Activated B cell treated with CpG ODN at 0.5 μM for 24 hours (primary cell): Measurements from ENCODE around the gene LRCH1. TPM values are rescaled to one million over a fixed set of nuclear protein-coding genes. Genes with fewer than 3 reads are reported as not detected.
A peak's percentile ranks its signal among the peaks of the same experiment; 100 is the strongest.

Source experiments
- ATAC-seq: fragments of 200-7000 bp; cut with Tn5 transposase; one replicate; pipeline ENCODE4 v1.10.0; 2021; ENCODE audit warnings: low read depth, mild to moderate bottlenecking, moderate library complexity
- CTCF ChIA-PET: fragments of 350-600 bp; sonication (Branson Sonifier 250); formaldehyde crosslinking; loops from one replicate; lab custom pipeline; 2021; ENCODE audit warnings: antibody characterized with exemption; lab: Charles Lee
- POLR2A ChIA-PET: fragments of 350-600 bp; sonication (Branson Sonifier 250); formaldehyde crosslinking; loops from one replicate; lab custom pipeline; 2021; ENCODE audit warnings: antibody characterized with exemption; lab: Charles Lee
- DNase-seq: peaks from one replicate; pipeline ENCODE4 v3.0.0; 2022
- H3K27ac Mint-ChIP-seq: one replicate; pipeline ENCODE4 v1.8.0; 2020; ENCODE audit warnings: mixed read lengths
- H3K27me3 Mint-ChIP-seq: one replicate; pipeline ENCODE4 v1.8.0; 2021; ENCODE audit warnings: mixed read lengths
- H3K36me3 Mint-ChIP-seq: one replicate; pipeline ENCODE4 v1.8.0; 2021; ENCODE audit warnings: low read depth, mixed read lengths
- H3K4me1 Mint-ChIP-seq: one replicate; pipeline ENCODE4 v1.8.0; 2021; ENCODE audit warnings: mixed read lengths
- H3K4me3 Mint-ChIP-seq: one replicate; pipeline ENCODE4 v1.8.0; 2020; ENCODE audit warnings: mild to moderate bottlenecking, mixed read lengths
- H3K9me3 Mint-ChIP-seq: one replicate; pipeline ENCODE4 v1.8.0; 2020; ENCODE audit warnings: mixed read lengths
- CTCF ChIP-seq: fragments of 200-600 bp; IDR thresholded peaks from one replicate; pipeline ENCODE4 v1.8.0; 2022; ENCODE audit warnings: antibody characterized with exemption, mild to moderate bottlenecking
- intact Hi-C: fragments of 100-400 bp; cut with micrococcal nuclease; formaldehyde crosslinking; loops from one replicate; pipeline ENCODE4 v1.15.1; 2024
- total RNA-seq: library from RNA; stranded (reverse); gene quantifications from 2 replicates; pipeline ENCODE4 v1.2.3, GENCODE V29; 2022

LRCH1 gene
- total RNA-seq, 1 donor from 2014 or later, result 46.3 TPM

- no peaks in the 10 kb centered on the region for H3K9me3 Mint-ChIP-seq
- no peak overlapping the region for H3K27ac Mint-ChIP-seq
- POLR2A ChIA-PET, result interaction anchor here (1.0 to 1.8 kb wide), 3 partner anchors 9 to 47 kb away, joined by 3 to 5 read pairs (median 5); no protein-coding TSS in a partner anchor
- intact Hi-C loops, result loop anchor here (5.0 kb wide), 1 partner anchor 33 kb away; no protein-coding TSS in a partner anchor
- no peak for TF ChIP-seq CTCF
- no peaks in the 10 kb centered on the region for H3K36me3 Mint-ChIP-seq
- H3K4me3 Mint-ChIP-seq, result no peak overlapping the region
- ATAC-seq (no peak), DNase-seq (no peak)
- CTCF ChIA-PET, result no interaction called here
- peaks cover 95% of the 10 kb centered on the region for H3K4me1 Mint-ChIP-seq
- no peaks in the 10 kb centered on the region for H3K27me3 Mint-ChIP-seq
Measured at GRCh38 chr13:46620029-46620428, 67.1 kb downstream of the LRCH1 start.

GRCh38 chr13:46620471-46620870, 67.5 kb downstream of the LRCH1 start:
- peak overlapping the region; percentile 42 for H3K4me3 Mint-ChIP-seq
- POLR2A ChIA-PET, result interaction anchor here (1.0 to 1.8 kb wide), 2 partner anchors 10 to 47 kb away, joined by 3 to 5 read pairs; no protein-coding TSS in a partner anchor
- DNase-seq, result no peak

GRCh38 chr13:46621133-46621532, 68.2 kb downstream of the LRCH1 start:
- peak overlapping the region; percentile 42 for H3K4me3 Mint-ChIP-seq
- no peak for TF ChIP-seq CTCF
- CTCF ChIA-PET, result interaction anchor here (1.1 kb wide), 1 partner anchor 99 kb away, joined by 3 read pairs; no protein-coding TSS in a partner anchor
- H3K27ac Mint-ChIP-seq, result no peak overlapping the region
- no peaks in the 10 kb centered on the region for H3K27me3 Mint-ChIP-seq
- H3K36me3 Mint-ChIP-seq, result no peaks in the 10 kb centered on the region
- peaks cover 95% of the 10 kb centered on the region for H3K4me1 Mint-ChIP-seq
- DNase-seq (no peak), ATAC-seq (no peak)
- POLR2A ChIA-PET, result interaction anchor here (0.7 to 1.8 kb wide), 3 partner anchors 11 to 68 kb away, joined by 3 to 5 read pairs (median 3); no protein-coding TSS in a partner anchor
- no peaks in the 10 kb centered on the region for H3K9me3 Mint-ChIP-seq
- intact Hi-C loops, result loop anchor here (1.0 to 5.0 kb wide), 2 partner anchors 12 to 34 kb away; no protein-coding TSS in a partner anchor

More at GRCh38 chr13:46620471-46620870, 67.5 kb downstream of the LRCH1 start:
- H3K9me3 Mint-ChIP-seq, result no peaks in the 10 kb centered on the region
- H3K27me3 Mint-ChIP-seq, result no peaks in the 10 kb centered on the region
- CTCF ChIA-PET, result no interaction called here
- H3K27ac Mint-ChIP-seq, result peak overlapping the region; percentile 10
- no peaks in the 10 kb centered on the region for H3K36me3 Mint-ChIP-seq
- peaks cover 95% of the 10 kb centered on the region for H3K4me1 Mint-ChIP-seq
- ATAC-seq, result no peak
- intact Hi-C loops, result loop anchor here (5.0 kb wide), 1 partner anchor 33 kb away; no protein-coding TSS in a partner anchor
- TF ChIP-seq CTCF, result no peak

- H3K4me1 Mint-ChIP-seq, result peaks cover 95% of the 10 kb centered on the region
- H3K27ac Mint-ChIP-seq, result peak overlapping the region; percentile 60
- no peaks in the 10 kb centered on the region for H3K9me3 Mint-ChIP-seq
- DNase-seq, result no peak
- no peaks in the 10 kb centered on the region for H3K27me3 Mint-ChIP-seq
- ChIA-PET CTCF (interaction anchor here (1.1 to 1.6 kb wide), 3 partner anchors 8 to 99 kb away, joined by 3 to 9 read pairs (median 3); no protein-coding TSS in a partner anchor), POLR2A (interaction anchor here (0.7 to 1.8 kb wide), 5 partner anchors 11 to 69 kb away, joined by 3 to 9 read pairs (median 3); partner anchors contain the start of gene LRCH1)
- intact Hi-C loops, result loop anchor here (1.0 to 5.0 kb wide), 2 partner anchors 13 to 35 kb away; no protein-coding TSS in a partner anchor
- ATAC-seq, result no peak
- H3K4me3 Mint-ChIP-seq, result peak overlapping the region; percentile 41
- TF ChIP-seq CTCF, result no peak
- no peaks in the 10 kb centered on the region for H3K36me3 Mint-ChIP-seq
Measured at GRCh38 chr13:46621792-46622629, 69.0 kb downstream of the LRCH1 start.
